Calu3 (cell line): ENCODE measurements around the gene OR6B3. TPM values are rescaled to one million over a fixed set of nuclear protein-coding genes. Genes with fewer than 3 reads are reported as not detected.
"Not testable (repeated sequence)": the region's sequence is repeated elsewhere in the genome, so short reads cannot be mapped to it uniquely, and the experiment has no call there.

Experiments used
- BruUV-seq: library from RNA; stranded (reverse); fragments of 400-500 nt; replicated peaks from 2 replicates; lab custom pipeline; 2021; lab: Mats Ljungman, UMichigan
- CTCF ChIA-PET: fragments of 300-600 bp; sonication (Branson Sonifier 250); formaldehyde crosslinking; loops from one replicate; lab custom pipeline; 2022; ENCODE audit warnings: antibody characterized with exemption; lab: Charles Lee
- DNase-seq: peaks from one replicate; pipeline ENCODE4 v3.0.0; 2022
- H3K27ac Mint-ChIP-seq: one replicate; pipeline ENCODE4 v1.8.0; 2022; ENCODE audit warnings: mixed read lengths; ENCODE audit not compliant: unreplicated experiment
- H3K27me3 Mint-ChIP-seq: one replicate; pipeline ENCODE4 v1.8.0; 2022; ENCODE audit warnings: mixed read lengths; ENCODE audit not compliant: unreplicated experiment
- H3K36me3 Mint-ChIP-seq: one replicate; pipeline ENCODE4 v1.8.0; 2022; ENCODE audit warnings: mild to moderate bottlenecking, moderate library complexity, mixed read lengths; ENCODE audit not compliant: insufficient read depth, unreplicated experiment
- H3K4me1 Mint-ChIP-seq: one replicate; pipeline ENCODE4 v1.8.0; 2022; ENCODE audit warnings: mild to moderate bottlenecking, low read depth, mixed read lengths; ENCODE audit not compliant: unreplicated experiment
- H3K4me3 Mint-ChIP-seq: one replicate; pipeline ENCODE4 v1.8.0; 2022; ENCODE audit warnings: mild to moderate bottlenecking, low read depth, moderate library complexity, mixed read lengths; ENCODE audit not compliant: unreplicated experiment
- H3K9me3 Mint-ChIP-seq: one replicate; pipeline ENCODE4 v1.8.0; 2022; ENCODE audit warnings: low read depth, mixed read lengths; ENCODE audit not compliant: unreplicated experiment
- intact Hi-C: fragments of 100-400 bp; cut with micrococcal nuclease; formaldehyde crosslinking; loops from one replicate; pipeline ENCODE4 v1.10.0; 2022; ENCODE audit not compliant: unreplicated experiment
- total RNA-seq: library from RNA; stranded (reverse); gene quantifications from 2 replicates; pipeline ENCODE4 v1.2.3, GENCODE V29; 2022
- TF ChIP-seq, protein P1 (sequence below): fragments of 200-600 bp; IDR thresholded peaks from one replicate; pipeline ENCODE4 v1.8.0; 2022; ENCODE audit warnings: antibody characterized with exemption; ENCODE audit not compliant: unreplicated experiment

The OR6B3 gene
- total RNA-seq, 1 experiment from 2014 or later: not detected

DNA sequence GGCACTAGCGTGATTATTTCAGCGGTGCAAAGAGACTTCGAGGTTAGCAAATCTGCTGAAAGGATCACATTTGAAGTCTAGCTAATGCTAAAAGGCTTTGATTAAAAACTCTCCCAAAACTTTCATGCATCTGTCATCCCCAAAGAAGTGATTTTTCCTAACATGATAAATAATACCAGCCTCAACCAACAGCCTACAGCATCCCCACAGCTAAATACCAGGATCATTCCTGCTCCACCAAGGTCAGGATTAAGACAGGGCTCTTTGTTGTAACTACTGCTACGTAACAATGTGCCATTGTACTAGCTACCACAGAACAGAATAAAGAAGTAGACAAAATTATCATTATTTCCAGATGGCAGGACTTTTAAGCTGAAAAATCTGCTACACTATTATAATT lies 1.6 kb downstream of the OR6B3 start:
- Mint-ChIP-seq H3K27ac (no peak overlapping the region), H3K9me3 (no peaks in the 10 kb centered on the region), H3K4me3 (no peak overlapping the region), H3K4me1 (peaks cover 10% of the 10 kb centered on the region), H3K36me3 (peaks cover 4% of the 10 kb centered on the region), H3K27me3 (peaks cover 64% of the 10 kb centered on the region)
- intact Hi-C loops: no loop called here
- no TSS peak for BruUV-seq
- TF ChIP-seq, protein P1, sequence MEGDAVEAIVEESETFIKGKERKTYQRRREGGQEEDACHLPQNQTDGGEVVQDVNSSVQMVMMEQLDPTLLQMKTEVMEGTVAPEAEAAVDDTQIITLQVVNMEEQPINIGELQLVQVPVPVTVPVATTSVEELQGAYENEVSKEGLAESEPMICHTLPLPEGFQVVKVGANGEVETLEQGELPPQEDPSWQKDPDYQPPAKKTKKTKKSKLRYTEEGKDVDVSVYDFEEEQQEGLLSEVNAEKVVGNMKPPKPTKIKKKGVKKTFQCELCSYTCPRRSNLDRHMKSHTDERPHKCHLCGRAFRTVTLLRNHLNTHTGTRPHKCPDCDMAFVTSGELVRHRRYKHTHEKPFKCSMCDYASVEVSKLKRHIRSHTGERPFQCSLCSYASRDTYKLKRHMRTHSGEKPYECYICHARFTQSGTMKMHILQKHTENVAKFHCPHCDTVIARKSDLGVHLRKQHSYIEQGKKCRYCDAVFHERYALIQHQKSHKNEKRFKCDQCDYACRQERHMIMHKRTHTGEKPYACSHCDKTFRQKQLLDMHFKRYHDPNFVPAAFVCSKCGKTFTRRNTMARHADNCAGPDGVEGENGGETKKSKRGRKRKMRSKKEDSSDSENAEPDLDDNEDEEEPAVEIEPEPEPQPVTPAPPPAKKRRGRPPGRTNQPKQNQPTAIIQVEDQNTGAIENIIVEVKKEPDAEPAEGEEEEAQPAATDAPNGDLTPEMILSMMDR: no peak
- CTCF ChIA-PET: no interaction called here
- DNase-seq: no peak

DNA sequence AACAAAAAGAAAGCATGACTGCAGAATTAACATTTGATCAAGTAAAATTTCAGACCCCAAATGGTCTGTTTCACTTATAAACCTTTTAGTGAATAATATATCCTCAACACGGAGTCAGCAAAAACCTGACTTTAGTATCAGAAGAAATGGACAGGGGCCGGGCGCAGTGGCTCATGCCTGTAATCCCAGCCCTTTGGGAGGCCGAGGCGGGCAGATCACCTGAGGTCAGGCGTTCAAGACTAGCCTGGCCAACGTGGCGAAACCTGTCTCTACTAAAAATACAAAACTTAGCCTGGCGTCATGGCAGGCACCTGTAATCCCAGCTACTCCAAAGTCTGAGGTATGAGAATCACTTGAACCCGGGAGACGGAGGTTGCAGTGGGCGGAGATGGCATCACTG lies 3.0 kb downstream of the OR6B3 start:
- Mint-ChIP-seq H3K4me3 (no peak overlapping the region), H3K36me3 (peaks cover 4% of the 10 kb centered on the region), H3K9me3 (no peaks in the 10 kb centered on the region), H3K27ac (no peak overlapping the region), H3K27me3 (peaks cover 50% of the 10 kb centered on the region), H3K4me1 (peaks cover 10% of the 10 kb centered on the region)
- intact Hi-C loops: no loop called here
- no peak for DNase-seq
- TF ChIP-seq, protein P1: no peak
- CTCF ChIA-PET: no interaction called here
- no TSS peak for BruUV-seq

DNA sequence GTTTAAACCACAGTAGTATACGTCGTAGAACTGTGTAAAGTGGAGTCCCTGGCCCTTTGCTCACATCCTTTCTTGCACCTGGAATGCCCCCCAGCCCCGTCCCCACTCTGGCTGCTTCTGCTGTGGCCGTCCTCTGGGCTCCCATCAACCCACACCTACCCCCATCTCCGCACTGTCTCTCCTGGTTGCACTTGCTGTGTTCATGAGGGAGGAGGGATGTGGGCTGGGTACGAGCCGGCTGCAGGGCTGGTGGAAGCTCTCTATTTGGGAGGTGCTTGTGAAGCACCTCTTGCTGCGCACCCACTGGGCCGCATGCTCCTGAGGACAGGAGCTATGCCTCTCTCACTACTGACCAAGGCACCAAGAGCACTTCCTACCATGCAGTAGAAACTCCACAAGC lies 5.1 kb downstream of the OR6B3 start:
- CTCF ChIA-PET: no interaction called here
- H3K4me1 Mint-ChIP-seq: peaks cover 6% of the 10 kb centered on the region
- peaks cover 29% of the 10 kb centered on the region for H3K27me3 Mint-ChIP-seq
- DNase-seq: no peak
- H3K9me3 Mint-ChIP-seq: no peaks in the 10 kb centered on the region
- no peak overlapping the region for H3K27ac Mint-ChIP-seq
- intact Hi-C loops: no loop called here
- no TSS peak for BruUV-seq
- H3K36me3 Mint-ChIP-seq: no peaks in the 10 kb centered on the region
- TF ChIP-seq, protein P1: no peak
- H3K4me3 Mint-ChIP-seq: no peak overlapping the region

DNA sequence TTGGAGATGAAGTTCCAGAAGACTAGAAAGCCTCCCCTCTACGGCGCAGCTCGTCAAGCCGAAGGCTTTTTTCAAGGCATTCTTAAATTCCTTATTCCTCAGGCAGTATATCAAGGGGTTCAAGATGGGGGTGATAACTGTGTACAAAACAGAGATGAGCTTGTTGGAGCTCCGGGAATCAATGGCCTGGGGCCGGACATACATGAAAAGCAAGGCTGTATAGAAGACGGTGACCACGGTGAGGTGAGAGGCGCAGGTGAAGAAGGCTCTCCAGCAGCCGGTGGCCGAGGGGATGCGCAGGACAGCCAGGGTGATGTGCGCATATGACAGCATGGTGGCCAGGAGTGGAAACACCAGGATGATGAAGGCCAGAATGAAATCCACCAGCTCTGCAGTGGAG lies 8.2 kb downstream of the OR6B3 start:
- Mint-ChIP-seq H3K4me3 (no peak overlapping the region), H3K27ac (no peak overlapping the region), H3K4me1 (peaks cover 6% of the 10 kb centered on the region), H3K27me3 (no peaks in the 10 kb centered on the region), H3K36me3 (no peaks in the 10 kb centered on the region), H3K9me3 (no peaks in the 10 kb centered on the region)
- CTCF ChIA-PET: no interaction called here
- no TSS peak for BruUV-seq
- no peak for DNase-seq
- TF ChIP-seq, protein P1: no peak
- intact Hi-C loops: no loop called here

DNA sequence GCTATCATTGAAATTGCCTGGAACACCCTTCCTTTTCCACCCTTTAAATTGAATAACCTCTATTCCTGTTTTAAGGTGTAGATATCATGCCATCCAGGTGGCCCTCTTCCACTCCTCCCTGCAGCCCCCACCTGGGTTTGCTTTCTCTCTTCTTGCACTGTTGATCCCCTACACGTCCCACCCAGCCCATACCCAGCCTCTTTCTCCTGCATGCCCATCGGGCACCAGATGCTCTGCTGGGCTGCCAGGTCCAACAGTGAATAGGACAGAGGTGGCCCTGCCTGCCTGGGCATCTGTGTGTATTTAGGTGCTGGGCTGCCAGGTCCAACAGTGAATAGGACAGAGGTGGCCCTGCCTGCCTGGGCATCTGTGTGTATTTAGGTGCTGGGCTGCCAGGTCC lies 9.2 kb downstream of the OR6B3 start:
- H3K27me3 Mint-ChIP-seq, DNase-seq, intact Hi-C loops, H3K9me3 Mint-ChIP-seq, H3K27ac Mint-ChIP-seq, BruUV-seq, H3K4me1 Mint-ChIP-seq, H3K36me3 Mint-ChIP-seq, H3K4me3 Mint-ChIP-seq: not testable (repeated sequence)
- CTCF ChIA-PET: interaction anchor here (0.6 to 0.7 kb wide), 2 partner anchors 17 to 797 kb away, joined by 3 to 5 read pairs; no protein-coding TSS in a partner anchor
